Stomach smooth muscle (tissue), 2 donors: ENCODE measurements around the gene SMYD1.

Experiments
- H3K27ac ChIP-seq: one replicate; pipeline ENCODE4 v1.7.0; 2013; ENCODE audit warnings: mild to moderate bottlenecking, low read length, inconsistent platforms
- H3K27me3 ChIP-seq, 2 donors: one replicate each; pipeline ENCODE4 v1.7.0; 2013; ENCODE audit warnings: low read length in 2 of 2; ENCODE audit not compliant: insufficient read depth in 2 of 2, control insufficient read depth in 1 of 2
- H3K36me3 ChIP-seq, 2 donors: one replicate each; pipeline ENCODE4 v1.7.0; 2013; ENCODE audit warnings: low read length in 2 of 2; ENCODE audit not compliant: control insufficient read depth in 2 of 2, insufficient read depth in 2 of 2
- H3K4me1 ChIP-seq: one replicate; pipeline ENCODE4 v1.7.0; 2013; ENCODE audit warnings: low read length; ENCODE audit not compliant: control insufficient read depth, insufficient read depth
- H3K4me3 ChIP-seq, 2 donors: one replicate each; pipeline ENCODE4 v1.7.0; 2013; ENCODE audit warnings: low read length in 2 of 2
- H3K9ac ChIP-seq, 2 donors: one replicate each; pipeline ENCODE4 v1.7.0; 2013; ENCODE audit warnings: low read length in 2 of 2, mild to moderate bottlenecking in 1 of 2
- H3K9me3 ChIP-seq, 2 donors: one replicate each; pipeline ENCODE4 v1.7.0; 2013; ENCODE audit warnings: low read length in 2 of 2; ENCODE audit not compliant: control insufficient read depth in 2 of 2
- donor health status: healthy.
- donor health status: Pancreatic carcinoma.

SMYD1 gene

DNA sequence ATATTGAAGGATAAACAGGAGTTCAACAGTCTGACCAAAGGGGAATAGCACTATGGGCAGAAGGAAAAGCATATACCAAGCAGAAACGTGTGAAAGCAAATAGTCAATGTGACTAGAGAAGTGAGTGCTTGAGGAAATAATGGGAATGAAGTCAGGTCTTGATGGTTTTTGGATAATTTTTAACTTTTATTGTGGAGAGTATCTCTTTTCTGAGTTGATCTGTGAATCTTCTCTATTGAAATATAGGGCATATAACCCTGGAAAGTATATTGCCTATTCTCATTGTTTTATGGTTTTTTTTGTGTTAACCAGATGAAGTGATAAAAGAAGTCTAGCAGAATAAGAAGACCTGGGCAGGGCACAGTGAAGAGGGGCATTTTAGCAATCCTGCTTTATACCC is 76.6 kb downstream of the SMYD1 start:
- Histone ChIP-seq H3K4me1 (no peaks in the 10 kb centered on the region), H3K27ac (no peak overlapping the region), H3K9ac (no peak overlapping the region)

DNA sequence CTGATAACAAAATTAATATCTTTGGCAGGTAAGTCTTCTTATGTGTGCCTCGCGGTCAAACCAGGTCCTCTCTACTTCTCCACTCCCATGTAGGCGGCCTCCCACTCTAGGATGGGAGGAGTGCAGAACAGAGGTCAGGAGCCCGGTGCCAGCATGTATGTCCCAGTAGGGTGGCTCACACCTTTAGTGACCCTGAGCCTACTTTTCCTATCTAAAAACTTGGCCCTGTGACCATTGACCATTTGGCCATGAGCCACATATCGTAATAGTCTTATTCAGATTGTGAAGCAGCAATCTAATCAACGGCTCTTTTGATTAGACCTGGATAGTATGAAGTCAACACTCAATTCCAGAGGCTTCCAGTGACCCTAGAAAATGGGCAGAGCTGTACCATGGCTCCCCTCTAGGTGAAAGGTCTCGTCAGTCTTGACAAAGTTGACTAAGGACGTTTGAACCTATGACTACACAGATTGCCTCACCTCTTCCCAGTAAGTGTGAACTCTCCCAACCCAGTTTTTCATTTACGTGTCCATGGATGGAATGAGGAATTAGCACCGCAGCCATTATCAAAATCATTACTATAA is 77.4 kb downstream of the SMYD1 start:
- peaks cover 3% of the 10 kb centered on the region in 2 donors for H3K9me3 ChIP-seq
- H3K27me3 ChIP-seq = peaks cover 0 to 3% of the 10 kb centered on the region in 2 donors
- no peaks in the 10 kb centered on the region for H3K36me3 ChIP-seq
- H3K4me1 ChIP-seq = no peaks in the 10 kb centered on the region
- no peak overlapping the region for H3K4me3 ChIP-seq
- H3K9ac ChIP-seq = no peak overlapping the region
- H3K27ac ChIP-seq = no peak overlapping the region

More for the DNA sequence above, 76.6 kb downstream of the SMYD1 start:
- Histone ChIP-seq H3K27me3 (peaks cover 0 to 3% of the 10 kb centered on the region in 2 donors), H3K36me3 (no peaks in the 10 kb centered on the region), H3K9me3 (peaks cover 3% of the 10 kb centered on the region in 2 donors), H3K4me3 (no peak overlapping the region)

DNA sequence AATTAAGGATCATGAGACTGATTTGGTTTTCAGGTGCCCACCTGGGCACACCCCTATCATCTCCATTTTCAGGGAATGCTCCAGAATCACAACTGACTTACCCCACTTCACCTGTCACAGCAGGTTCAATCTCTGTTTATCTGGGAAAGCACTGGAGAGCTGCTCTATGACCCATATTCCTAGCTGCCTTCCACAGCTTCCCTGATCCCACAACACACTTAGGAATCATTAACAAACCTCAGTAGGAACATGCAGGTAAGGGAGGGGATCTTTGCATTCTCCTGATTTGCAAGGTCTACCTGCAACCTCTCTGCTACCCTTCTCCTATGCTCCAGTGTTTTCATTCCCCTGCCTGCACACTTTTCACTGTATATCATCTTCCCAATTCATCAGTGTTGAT is 79.0 kb downstream of the SMYD1 start:
- Histone ChIP-seq H3K4me1 (no peaks in the 10 kb centered on the region), H3K4me3 (no peak overlapping the region), H3K9me3 (peaks cover 3% of the 10 kb centered on the region in 2 donors), H3K36me3 (no peaks in the 10 kb centered on the region), H3K27me3 (peaks cover 0 to 3% of the 10 kb centered on the region in 2 donors), H3K9ac (no peak overlapping the region), H3K27ac (no peak overlapping the region)

DNA sequence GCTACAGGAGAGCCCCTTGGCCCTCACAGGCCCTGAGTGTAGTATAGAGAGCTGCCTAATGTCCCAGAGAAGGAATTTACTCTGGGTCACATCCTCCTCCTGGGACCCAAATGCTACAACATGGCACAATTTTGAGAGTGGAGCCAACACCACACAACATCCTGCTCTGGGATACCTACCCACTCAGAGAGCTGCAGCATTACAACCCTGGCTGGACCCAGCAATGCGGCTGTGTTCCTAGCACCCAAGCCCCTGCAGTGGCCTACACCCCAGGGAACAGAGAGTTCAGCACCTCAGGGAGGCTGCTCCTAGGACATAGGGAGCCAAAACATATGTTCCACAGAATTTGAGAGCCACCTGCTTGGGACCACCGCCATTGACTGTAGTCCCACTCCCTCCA is 79.5 kb downstream of the SMYD1 start:
- Histone ChIP-seq H3K4me1 (no peaks in the 10 kb centered on the region), H3K36me3 (no peaks in the 10 kb centered on the region), H3K9me3 (peaks cover under 1 to 3% of the 10 kb centered on the region in 2 donors), H3K9ac (no peak overlapping the region), H3K27me3 (peaks cover 0 to 3% of the 10 kb centered on the region in 2 donors), H3K4me3 (no peak overlapping the region), H3K27ac (no peak overlapping the region)

DNA sequence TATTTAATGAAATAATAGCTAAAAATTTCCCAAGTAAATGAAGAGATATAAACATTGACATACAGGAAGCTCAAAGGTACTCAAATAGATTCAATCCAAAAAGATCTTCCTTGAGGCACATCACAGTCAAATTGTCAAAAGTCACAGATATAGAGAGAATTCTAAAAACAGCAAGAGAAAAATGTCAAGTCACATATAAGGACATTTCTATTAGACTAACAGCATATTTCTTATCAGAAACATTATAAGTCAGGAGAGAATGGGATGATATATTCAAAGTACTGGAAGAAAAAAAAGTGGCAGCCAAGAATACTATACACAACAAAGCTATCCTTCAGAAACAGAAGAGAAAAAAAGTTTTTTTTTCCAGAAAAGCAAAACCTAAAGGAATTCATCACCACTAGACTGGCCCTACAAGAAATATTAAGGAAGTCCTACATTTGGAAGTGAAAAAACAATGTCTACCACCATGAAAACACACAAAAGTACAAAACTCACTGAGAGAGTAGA is 81.4 kb downstream of the SMYD1 start:
- H3K9ac ChIP-seq = no peak overlapping the region
- no peaks in the 10 kb centered on the region for H3K36me3 ChIP-seq
- H3K9me3 ChIP-seq = peaks cover 0 to 8% of the 10 kb centered on the region in 2 donors
- no peaks in the 10 kb centered on the region for H3K4me1 ChIP-seq
- H3K27me3 ChIP-seq = peaks cover 0 to 3% of the 10 kb centered on the region in 2 donors
- no peak overlapping the region for H3K4me3 ChIP-seq
- no peak overlapping the region for H3K27ac ChIP-seq

DNA sequence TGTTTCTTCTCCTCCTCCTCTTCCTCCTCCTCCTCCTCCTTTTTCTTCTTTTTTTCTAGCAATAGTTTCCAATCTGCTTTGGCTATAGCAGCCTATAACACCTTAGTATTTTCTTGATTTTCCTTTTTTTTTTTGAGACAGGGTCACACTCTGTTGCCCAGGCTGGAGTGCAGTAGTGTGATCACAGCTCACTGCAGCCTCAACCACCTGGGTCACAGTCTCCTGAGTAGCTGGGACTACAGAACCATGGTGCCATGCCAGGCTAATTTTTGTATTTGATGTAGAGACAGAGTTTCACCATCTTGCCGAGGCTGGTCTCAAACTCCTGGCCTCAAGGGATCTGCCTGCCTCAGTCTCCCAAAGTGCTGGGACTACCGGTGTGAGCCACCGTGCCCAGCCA is 91.9 kb downstream of the SMYD1 start:
- H3K9ac ChIP-seq = no peak overlapping the region

DNA sequence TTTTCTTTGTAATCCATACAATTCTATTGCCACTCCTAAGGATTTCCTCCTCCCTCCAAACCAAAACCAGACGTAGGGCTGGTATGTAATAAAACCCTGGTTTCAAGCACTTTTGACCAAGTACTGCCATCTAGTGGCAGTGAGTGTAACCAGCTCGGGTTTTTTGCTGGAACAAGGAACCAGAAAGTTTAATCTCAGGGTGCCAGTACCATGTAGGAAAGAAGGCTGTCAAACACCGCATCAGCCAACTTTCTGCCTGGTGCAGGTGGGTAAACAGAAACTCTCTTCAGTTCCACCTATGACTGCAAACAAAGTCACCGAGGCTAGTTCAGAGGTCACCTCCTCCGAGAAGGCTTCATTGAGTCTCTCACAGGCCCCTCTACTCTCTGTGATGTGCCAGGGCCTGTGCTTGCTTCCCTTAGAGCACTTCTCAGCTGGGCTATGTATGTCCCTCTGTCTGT is 92.4 kb downstream of the SMYD1 start:
- Histone ChIP-seq H3K9ac (no peak overlapping the region), H3K27ac (no peak overlapping the region)

More for the DNA sequence above, 91.9 kb downstream of the SMYD1 start:
- peak overlapping the region in 1 of 2 donors; percentile 35 for H3K4me3 ChIP-seq
- H3K4me1 ChIP-seq = peaks cover 2% of the 10 kb centered on the region
- H3K27ac ChIP-seq = no peak overlapping the region
- no peaks in the 10 kb centered on the region for H3K36me3 ChIP-seq
- H3K9me3 ChIP-seq = no peaks in the 10 kb centered on the region
- no peaks in the 10 kb centered on the region for H3K27me3 ChIP-seq

DNA sequence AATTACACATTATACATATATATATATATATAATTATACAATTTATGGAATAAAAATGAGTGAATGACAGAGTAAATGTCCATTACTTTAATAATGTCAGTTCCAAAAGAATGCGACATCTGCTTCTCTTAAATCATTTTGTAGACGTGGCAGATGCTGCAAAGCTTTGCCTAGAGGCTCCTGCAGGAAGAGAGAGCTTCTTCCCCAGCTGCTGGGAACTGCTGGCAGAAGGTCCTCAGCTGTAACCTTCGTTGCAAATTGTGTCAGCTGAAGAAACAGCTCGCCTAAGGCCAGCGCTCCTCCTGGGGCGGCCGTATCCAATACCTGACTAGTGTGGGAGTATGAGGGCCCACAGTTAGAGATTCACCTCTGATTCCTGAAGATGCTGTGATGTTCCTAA is 92.9 kb downstream of the SMYD1 start:
- Histone ChIP-seq H3K4me1 (peaks cover 11% of the 10 kb centered on the region), H3K4me3 (no peak overlapping the region), H3K9me3 (no peaks in the 10 kb centered on the region), H3K9ac (no peak overlapping the region), H3K36me3 (no peaks in the 10 kb centered on the region), H3K27me3 (no peaks in the 10 kb centered on the region), H3K27ac (no peak overlapping the region)

More for the DNA sequence above, 92.4 kb downstream of the SMYD1 start:
- peak overlapping the region in 1 of 2 donors; percentile 35 for H3K4me3 ChIP-seq
- no peaks in the 10 kb centered on the region for H3K27me3 ChIP-seq
- no peaks in the 10 kb centered on the region for H3K9me3 ChIP-seq
- H3K36me3 ChIP-seq = no peaks in the 10 kb centered on the region
- H3K4me1 ChIP-seq = peaks cover 7% of the 10 kb centered on the region

DNA sequence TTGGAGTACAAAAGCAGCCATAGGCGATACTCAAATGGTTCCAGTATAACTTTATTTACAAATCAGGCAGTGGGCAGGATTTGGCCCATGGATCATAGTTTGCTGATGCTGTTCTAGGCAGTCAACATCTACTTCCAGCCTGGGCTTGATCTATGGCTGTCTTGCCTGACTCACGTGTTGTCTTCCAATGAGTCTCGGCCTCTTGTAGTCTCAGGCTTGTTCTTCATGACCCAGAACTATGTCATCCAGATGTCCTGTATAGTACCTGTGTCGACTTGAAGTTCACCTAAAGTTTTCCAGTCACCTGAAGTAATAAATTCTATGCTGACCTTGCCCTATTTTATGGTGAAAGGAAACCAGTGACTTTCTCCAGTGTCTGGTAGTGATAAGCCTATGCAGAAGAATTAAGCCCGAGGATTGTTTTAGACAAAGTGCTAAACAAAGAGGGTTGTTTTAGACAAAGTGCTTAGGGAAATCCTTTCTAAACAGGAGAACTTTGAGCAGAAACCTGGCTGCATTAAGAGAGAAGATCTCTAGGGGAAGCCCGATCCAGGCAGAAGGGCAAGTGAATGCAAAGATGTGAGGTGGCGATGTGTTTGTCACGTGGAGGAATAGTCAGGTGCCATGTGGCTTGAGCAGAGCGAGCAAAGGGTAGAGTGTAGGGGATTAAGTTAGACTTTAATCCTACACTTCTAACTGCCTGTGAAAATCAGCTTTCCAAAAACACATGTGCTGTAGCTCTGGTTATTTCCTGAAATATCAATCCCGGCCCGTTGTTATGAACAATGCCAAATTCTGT is 94.0 kb downstream of the SMYD1 start:
- no peak overlapping the region for H3K27ac ChIP-seq
- H3K4me1 ChIP-seq = peaks cover 19% of the 10 kb centered on the region
- no peaks in the 10 kb centered on the region for H3K27me3 ChIP-seq
- no peaks in the 10 kb centered on the region for H3K9me3 ChIP-seq
- H3K36me3 ChIP-seq = no peaks in the 10 kb centered on the region
- H3K4me3 ChIP-seq = no peak overlapping the region
- H3K9ac ChIP-seq = no peak overlapping the region
